ENCODE results near the gene CHAF1A.

- TF ChIP-seq POLR2AphosphoS5 (IDR thresholded peaks at IDR 0.05; ENCODE audit: borderline replicate concordance, low read depth, low read length) = no peak
- TF ChIP-seq EZH2 (IDR thresholded peaks at IDR 0.05) = no peak
- TF ChIP-seq FOXP2 (optimal IDR thresholded peaks at IDR 0.05; ENCODE audit: control extremely low read depth, extremely low read length, insufficient read depth) = no peak
Observed at GRCh38 chr19:4431808-4432674, 29.6 kb downstream of the CHAF1A start.
